NCI-H748 treated with DMSO at 0.1 percent for 48 hours (cell line): Measurements from ENCODE around the gene PNPT1.
"Not testable (repeated sequence)": the region's sequence is repeated elsewhere in the genome, so short reads cannot be mapped to it uniquely, and the experiment has no call there.

Experiments used
- DNase-seq: peaks from one replicate; lab custom pipeline; 2025; lab: John Stamatoyannopoulos, UW

Gene PNPT1

GRCh38 chr2:55693181-55694125 is at the start of gene PNPT1:
Gene PNPT1, minus strand, starts transcription at chr2:55693844. Its CDS starts 21 bp downstream, at chr2:55693823.
- DNase-seq = peak; percentile 62

GRCh38 chr2:55742996-55743395 is 49.4 kb upstream of the PNPT1 start:
- no peak for DNase-seq

- DNase-seq = not testable (repeated sequence)
Observed at GRCh38 chr2:55736019-55736536, 42.4 kb upstream of the PNPT1 start.

- DNase-seq = no peak
Observed at GRCh38 chr2:55734726-55735125, 41.1 kb upstream of the PNPT1 start.

GRCh38 chr2:55733335-55733734 is 39.7 kb upstream of the PNPT1 start:
- no peak for DNase-seq

GRCh38 chr2:55732854-55733253 is 39.2 kb upstream of the PNPT1 start:
- DNase-seq = no peak

- DNase-seq = no peak
Observed at GRCh38 chr2:55729136-55729685, 35.6 kb upstream of the PNPT1 start.

GRCh38 chr2:55721596-55722215 is 28.1 kb upstream of the PNPT1 start:
- peak; percentile 2 for DNase-seq

- DNase-seq = no peak
Observed at GRCh38 chr2:55720417-55720816, 26.8 kb upstream of the PNPT1 start.

- DNase-seq = no peak
Observed at GRCh38 chr2:55719852-55720251, 26.2 kb upstream of the PNPT1 start.

GRCh38 chr2:55718165-55719008 is 24.7 kb upstream of the PNPT1 start:
- DNase-seq = peak; percentile 21

GRCh38 chr2:55715626-55716025 is 22.0 kb upstream of the PNPT1 start:
- DNase-seq = no peak

GRCh38 chr2:55715178-55715577 is 21.5 kb upstream of the PNPT1 start:
- DNase-seq = not testable (repeated sequence)

- DNase-seq = no peak
Observed at GRCh38 chr2:55712477-55713060, 18.9 kb upstream of the PNPT1 start.

GRCh38 chr2:55710025-55710424 is 16.4 kb upstream of the PNPT1 start:
- DNase-seq = no peak

- DNase-seq = no peak
Observed at GRCh38 chr2:55707751-55708150, 14.1 kb upstream of the PNPT1 start.

- DNase-seq = not testable (repeated sequence)
Observed at GRCh38 chr2:55706258-55706657, 12.6 kb upstream of the PNPT1 start.

GRCh38 chr2:55705027-55705653 is 11.5 kb upstream of the PNPT1 start:
- DNase-seq = no peak

- DNase-seq = no peak
Observed at GRCh38 chr2:55703350-55703749, 9.7 kb upstream of the PNPT1 start.

- not testable (repeated sequence) for DNase-seq
Observed at GRCh38 chr2:55692740-55693139, 904 bp downstream of the PNPT1 start.

GRCh38 chr2:55672630-55673029 is 21.0 kb downstream of the PNPT1 start:
- no peak for DNase-seq
